ENCODE data around the gene NUMB. TPM values are rescaled to one million over a fixed set of nuclear protein-coding genes. Genes with fewer than 3 reads are reported as not detected.

The NUMB gene
- total and polyA plus RNA-seq, 4 donors = 21.2 to 45.8 (median 26.1) TPM

- Histone ChIP-seq H3K36me3 (ENCODE audit: control insufficient read depth in 4 of 4, insufficient read depth in 3 of 4, low read depth in 1 of 4, low read length in 3 of 4) (no peaks in the 10 kb centered on the region), H3K4me3 (ENCODE audit: low read depth in 1 of 3, low read length in 3 of 3) (no peak overlapping the region), H3K27ac (ENCODE audit: low read depth in 1 of 2, low read length in 2 of 2) (no peak overlapping the region), H3K9me3 (ENCODE audit: control insufficient read depth in 4 of 4, low read length in 3 of 4) (no peaks in the 10 kb centered on the region), H3K9ac (ENCODE audit: low read depth in 1 of 2, low read length in 2 of 2) (no peak overlapping the region), H3K27me3 (ENCODE audit: control insufficient read depth in 4 of 4, insufficient read depth in 4 of 4, low read length in 3 of 4) (no peaks in the 10 kb centered on the region), H3K4me1 (ENCODE audit: control insufficient read depth in 4 of 4, insufficient read depth in 4 of 4, low read length in 3 of 4) (no peaks in the 10 kb centered on the region)
- WGBS = 95% methylated on average over 28 of the region's 28 CpGs
- DNase-seq (ENCODE audit: low spot score) = no peak
- no peak for TF ChIP-seq SP1 (IDR thresholded peaks at IDR 0.05)
- no peak for TF ChIP-seq FOXA2 (IDR thresholded peaks at IDR 0.05)
- no peak for TF ChIP-seq ZBTB33 (IDR thresholded peaks at IDR 0.05)
- TF ChIP-seq JUND (IDR thresholded peaks at IDR 0.05) = no peak
- no peak for TF ChIP-seq CTCF (IDR thresholded peaks at IDR 0.05; ENCODE audit: low read depth, low read length, missing input control)
- no peak for TF ChIP-seq MAX (IDR thresholded peaks at IDR 0.05)
- TF ChIP-seq REST (IDR thresholded peaks at IDR 0.05) = no peak
- TF ChIP-seq EGR1 (IDR thresholded peaks at IDR 0.05; ENCODE audit: low read depth in 2 of 2) = no peak
- no peak for TF ChIP-seq HNF4A (conservative IDR thresholded peaks at IDR 0.05)
- no peak for TF ChIP-seq FOXA1 (IDR thresholded peaks at IDR 0.05)
Observed at GRCh38 chr14:73254247-73255004, 203.9 kb downstream of the NUMB start.

GRCh38 chr14:73253721-73254120 is 204.6 kb downstream of the NUMB start:
- TF ChIP-seq FOXA1 (IDR thresholded peaks at IDR 0.05) = no peak
- no peak overlapping the region for H3K27ac ChIP-seq (ENCODE audit: low read depth in 1 of 2, low read length in 2 of 2)
- no peak overlapping the region for H3K4me3 ChIP-seq (ENCODE audit: low read depth in 1 of 3, low read length in 3 of 3)
- DNase-seq (ENCODE audit: low spot score) = no peak
- H3K36me3 ChIP-seq (ENCODE audit: control insufficient read depth in 4 of 4, insufficient read depth in 3 of 4, low read depth in 1 of 4, low read length in 3 of 4) = no peaks in the 10 kb centered on the region
- H3K9ac ChIP-seq (ENCODE audit: low read depth in 1 of 2, low read length in 2 of 2) = no peak overlapping the region
- H3K27me3 ChIP-seq (ENCODE audit: control insufficient read depth in 4 of 4, insufficient read depth in 4 of 4, low read length in 3 of 4) = no peaks in the 10 kb centered on the region
- 96% methylated on average over 12 of the region's 12 CpGs for WGBS
- H3K4me1 ChIP-seq (ENCODE audit: control insufficient read depth in 4 of 4, insufficient read depth in 4 of 4, low read length in 3 of 4) = no peaks in the 10 kb centered on the region
- H3K9me3 ChIP-seq (ENCODE audit: control insufficient read depth in 4 of 4, low read length in 3 of 4) = no peaks in the 10 kb centered on the region
